SU-DHL-6 (cell line): ENCODE measurements around the gene NCAPG.

Source experiments
- CTCF ChIP-seq: fragments of 200-600 bp; sonication (generic); IDR thresholded peaks from one replicate; pipeline ENCODE4 v1.5.1; 2017; ENCODE audit warnings: antibody characterized with exemption, mild to moderate bottlenecking, low read length, moderate library complexity; ENCODE audit not compliant: insufficient read depth, poor library complexity, severe bottlenecking
- EZH2phosphoT487 ChIP-seq: fragments of 200-600 bp; sonication (generic), shearing (Covaris generic); conservative IDR thresholded peaks from 2 replicates; pipeline ENCODE4 v1.6.1; 2018; ENCODE audit warnings: mild to moderate bottlenecking, antibody characterized with exemption, low read length, moderate library complexity, mixed read lengths

DNA sequence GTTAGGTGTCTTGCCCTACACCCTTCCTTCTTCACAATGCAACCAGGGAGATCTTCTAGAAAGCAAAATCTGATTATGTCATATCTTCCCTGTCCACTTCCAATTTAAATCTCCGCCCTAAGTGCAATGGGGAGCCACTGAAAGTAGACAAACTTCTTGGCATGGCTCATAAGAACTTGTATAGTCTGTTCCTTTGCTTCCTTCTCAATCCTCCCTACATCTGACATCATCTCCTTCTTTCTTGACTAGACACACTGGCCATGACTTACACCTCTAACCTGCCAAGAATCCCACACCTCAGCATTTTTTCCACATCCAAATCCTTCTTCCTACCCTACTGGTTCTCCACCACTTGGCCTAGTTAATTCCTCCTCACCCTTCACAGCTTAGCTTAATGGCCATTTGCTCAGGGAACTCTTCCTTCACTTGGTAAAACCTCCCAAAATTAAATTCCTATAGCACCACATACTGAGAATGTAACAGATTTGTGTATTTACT lies 55.1 kb downstream of the NCAPG start:
- TF ChIP-seq CTCF (no peak), EZH2phosphoT487 (no peak)
